B cell (primary cell): ENCODE data around the gene MOGAT3. TPM values are rescaled to one million over a fixed set of nuclear protein-coding genes. Genes with fewer than 3 reads are reported as not detected.

ENCODE experiments used
- ATAC-seq: fragments of 200-7000 bp; cut with Tn5 transposase; one replicate; pipeline ENCODE4 v1.10.0; 2021; ENCODE audit warnings: low read depth, mild to moderate bottlenecking, moderate number of reproducible peaks, moderate library complexity
- CTCF ChIA-PET: fragments of 350-600 bp; sonication (Branson Sonifier 250); formaldehyde crosslinking; loops from one replicate; lab custom pipeline; 2021; ENCODE audit warnings: antibody characterized with exemption, inconsistent platforms; lab: Charles Lee
- POLR2A ChIA-PET: fragments of 350-600 bp; sonication (Branson Sonifier 250); formaldehyde crosslinking; loops from one replicate; lab custom pipeline; 2021; ENCODE audit warnings: antibody characterized with exemption; lab: Charles Lee
- DNase-seq: peaks from one replicate; pipeline ENCODE4 v3.0.0; 2013
- H2AFZ ChIP-seq: 2 replicates; pipeline ENCODE4 v1.6.1; 2012; ENCODE audit warnings: mild to moderate bottlenecking, low read depth, low read length; ENCODE audit not compliant: insufficient read depth, poor library complexity, severe bottlenecking
- H3K27ac ChIP-seq, 2 donors: 1 replicate in 1 of 2; 2 replicates in 1 of 2; pipeline ENCODE4 v1.5.1; 2012 to 2013; ENCODE audit warnings: low read length in 2 of 2, mild to moderate bottlenecking in 2 of 2, moderate library complexity in 1 of 2
- H3K27me3 ChIP-seq, 4 experiments: fragments of 200-600 bp in 1 of 4; sonication (generic) in 1 of 4; replicated peaks in 1 of 4; 1 replicate in 2 of 4; 2 replicates in 2 of 4; pipeline versions ENCODE4 v1.6.1 to v1.7.0; 2013 to 2016; ENCODE audit warnings: low read length in 3 of 4, mild to moderate bottlenecking in 2 of 4, mixed read lengths in 1 of 4, moderate library complexity in 1 of 4; ENCODE audit not compliant: insufficient read depth in 4 of 4, control insufficient read depth in 3 of 4; ENCODE audit errors: control extremely low read depth in 1 of 4
- H3K36me3 ChIP-seq, 2 experiments: replicated peaks in 1 of 2; 1 replicate in 1 of 2; 2 replicates in 1 of 2; pipeline versions ENCODE4 v1.6.1 to v1.7.1; 2013; ENCODE audit warnings: low read length in 1 of 2; ENCODE audit not compliant: insufficient read depth in 2 of 2, control insufficient read depth in 1 of 2; ENCODE audit errors: control extremely low read depth in 1 of 2, extremely low read depth in 1 of 2
- H3K4me1 ChIP-seq, 2 donors: fragments of 200-600 bp in 1 of 2; sonication (generic) in 1 of 2; 1 replicate in 1 of 2; 2 replicates in 1 of 2; pipeline versions ENCODE4 v1.5.1 to v1.6.1; 2013 to 2017; ENCODE audit warnings: low read length in 2 of 2; ENCODE audit not compliant: control insufficient read depth in 2 of 2, insufficient read depth in 2 of 2
- H3K4me2 ChIP-seq: replicated peaks from 2 replicates; pipeline ENCODE3; 2012; ENCODE audit warnings: mild to moderate bottlenecking, low read depth, low read length; ENCODE audit not compliant: poor library complexity, severe bottlenecking
- H3K4me3 ChIP-seq, 5 experiments: fragments of 200-600 bp in 1 of 5; sonication (generic) in 1 of 5; 1 replicate in 3 of 5; 2 replicates in 2 of 5; pipeline versions ENCODE4 v1.5.1 to v1.7.0; 2011 to 2016; ENCODE audit warnings: low read length in 4 of 5, mild to moderate bottlenecking in 4 of 5, low read depth in 2 of 5, control low read depth in 1 of 5, moderate library complexity in 1 of 5; ENCODE audit not compliant: insufficient read depth in 1 of 5; ENCODE audit errors: control extremely low read depth in 1 of 5, extremely low read depth in 1 of 5
- H3K79me2 ChIP-seq: fragments of 200-600 bp; sonication (generic); one replicate; pipeline ENCODE4 v1.6.0; 2016; ENCODE audit warnings: low read length; ENCODE audit not compliant: control insufficient read depth, insufficient read depth
- H3K9ac ChIP-seq: fragments of 200-600 bp; sonication (generic); 2 replicates; pipeline ENCODE4 v1.6.1; 2017; ENCODE audit warnings: mild to moderate bottlenecking, low read length, moderate library complexity
- H3K9me3 ChIP-seq, 3 donors: one replicate each; pipeline versions ENCODE4 v1.6.1 to v1.7.1; 2013; ENCODE audit warnings: low read length in 2 of 3; ENCODE audit not compliant: control insufficient read depth in 2 of 3, insufficient read depth in 1 of 3; ENCODE audit errors: control extremely low read depth in 1 of 3
- H4K20me1 ChIP-seq: 2 replicates; pipeline ENCODE4 v1.6.0; 2012; ENCODE audit warnings: mild to moderate bottlenecking, low read length; ENCODE audit not compliant: insufficient read depth, control insufficient read depth, poor library complexity, severe bottlenecking
- H3K27ac Mint-ChIP-seq: one replicate; pipeline ENCODE4 v1.8.0; 2021; ENCODE audit warnings: mixed read lengths
- H3K27me3 Mint-ChIP-seq: one replicate; pipeline ENCODE4 v1.8.0; 2021; ENCODE audit warnings: mixed read lengths
- H3K4me1 Mint-ChIP-seq: one replicate; pipeline ENCODE4 v1.8.0; 2021; ENCODE audit warnings: mixed read lengths
- H3K4me3 Mint-ChIP-seq: one replicate; pipeline ENCODE4 v1.8.0; 2021; ENCODE audit warnings: mixed read lengths
- H3K9me3 Mint-ChIP-seq: one replicate; pipeline ENCODE4 v1.8.0; 2022; ENCODE audit warnings: mixed read lengths; ENCODE audit not compliant: insufficient read depth
- EZH2 ChIP-seq: IDR thresholded peaks from 2 replicates; pipeline ENCODE4 v1.6.1; 2012; ENCODE audit warnings: borderline replicate concordance, low read depth, mild to moderate bottlenecking, moderate library complexity, low read length; ENCODE audit not compliant: insufficient read depth, poor library complexity, severe bottlenecking
- WGBS: methylation state at CpG from one replicate; pipeline ENCODE4 v1.1.5; 2013; ENCODE audit warnings: missing lambda C conversion rate; ENCODE audit not compliant: insufficient coverage; 5-methylcytosine and 5-hydroxymethylcytosine counted together
- intact Hi-C: fragments of 100-400 bp; cut with micrococcal nuclease; formaldehyde crosslinking; loops from one replicate; pipeline ENCODE4 v1.10.0; 2022
- polyA plus RNA-seq: library from polyadenylated mRNA; depleted of rRNA; stranded (reverse); fragments of >200 nt; gene quantifications from 2 replicates; pipeline ENCODE4 v1.2.3, GENCODE V29; 2012
- total RNA-seq, 2 donors: library from RNA; stranded (reverse); fragments of 120-200 nt in 1 of 2; gene quantifications; 1 replicate in 1 of 2; 2 replicates in 1 of 2; pipeline versions ENCODE4 v1.2.3 to v1.2.4, GENCODE V29; 2013 to 2022
- TF ChIP-seq, protein P1 (sequence below): fragments of 200-600 bp; IDR thresholded peaks from one replicate; pipeline ENCODE4 v1.8.0; 2022; ENCODE audit warnings: antibody characterized with exemption, mild to moderate bottlenecking

MOGAT3 gene
- total and polyA plus RNA-seq, 2 donors (not counting 1 experiment from before 2014, with no cell fraction given), result not detected

DNA sequence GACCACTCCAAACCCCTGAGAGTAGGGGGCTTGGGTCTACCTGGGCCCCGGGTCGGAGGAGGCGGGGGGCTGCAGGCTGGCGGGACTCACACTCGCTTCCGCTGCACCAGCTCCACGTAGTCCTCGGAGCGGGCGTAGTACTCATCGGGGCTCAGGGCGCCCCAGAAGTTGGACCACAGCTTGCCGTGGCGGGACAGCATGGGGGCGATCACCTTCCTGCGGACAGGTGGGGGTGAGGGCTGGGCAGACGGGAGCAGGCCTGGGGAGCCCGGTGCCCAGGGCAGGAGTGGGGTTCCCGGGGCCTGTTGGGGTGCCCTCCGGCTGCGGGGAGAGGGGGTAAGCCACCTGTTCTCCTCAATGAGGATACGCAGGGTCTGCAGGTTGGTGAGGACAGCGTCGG, 10.7 kb upstream of the MOGAT3 start:
- WGBS, result 96% methylated on average over 24 of the region's 24 CpGs
- no peaks in the 10 kb centered on the region for H4K20me1 ChIP-seq
- Mint-ChIP-seq H3K4me1 (peaks cover 6% of the 10 kb centered on the region), H3K9me3 (no peaks in the 10 kb centered on the region), H3K27ac (no peak overlapping the region), H3K27me3 (no peaks in the 10 kb centered on the region), H3K4me3 (no peak overlapping the region)
- H2AFZ ChIP-seq, result no peak overlapping the region
- TF ChIP-seq, protein P1, sequence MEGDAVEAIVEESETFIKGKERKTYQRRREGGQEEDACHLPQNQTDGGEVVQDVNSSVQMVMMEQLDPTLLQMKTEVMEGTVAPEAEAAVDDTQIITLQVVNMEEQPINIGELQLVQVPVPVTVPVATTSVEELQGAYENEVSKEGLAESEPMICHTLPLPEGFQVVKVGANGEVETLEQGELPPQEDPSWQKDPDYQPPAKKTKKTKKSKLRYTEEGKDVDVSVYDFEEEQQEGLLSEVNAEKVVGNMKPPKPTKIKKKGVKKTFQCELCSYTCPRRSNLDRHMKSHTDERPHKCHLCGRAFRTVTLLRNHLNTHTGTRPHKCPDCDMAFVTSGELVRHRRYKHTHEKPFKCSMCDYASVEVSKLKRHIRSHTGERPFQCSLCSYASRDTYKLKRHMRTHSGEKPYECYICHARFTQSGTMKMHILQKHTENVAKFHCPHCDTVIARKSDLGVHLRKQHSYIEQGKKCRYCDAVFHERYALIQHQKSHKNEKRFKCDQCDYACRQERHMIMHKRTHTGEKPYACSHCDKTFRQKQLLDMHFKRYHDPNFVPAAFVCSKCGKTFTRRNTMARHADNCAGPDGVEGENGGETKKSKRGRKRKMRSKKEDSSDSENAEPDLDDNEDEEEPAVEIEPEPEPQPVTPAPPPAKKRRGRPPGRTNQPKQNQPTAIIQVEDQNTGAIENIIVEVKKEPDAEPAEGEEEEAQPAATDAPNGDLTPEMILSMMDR, result no peak
- H3K4me1 ChIP-seq, result peaks cover 3 to 4% of the 10 kb centered on the region in 2 donors
- H3K36me3 ChIP-seq, result peaks cover 0 to 23% of the 10 kb centered on the region in 2 experiments
- intact Hi-C loops, result no loop called here
- ChIA-PET CTCF (interaction anchor here (1.1 kb wide), 1 partner anchor 71 kb away, joined by 4 read pairs; no protein-coding TSS in a partner anchor), POLR2A (no interaction called here)
- H3K4me2 ChIP-seq, result no peak overlapping the region
- no peaks in the 10 kb centered on the region for H3K9me3 ChIP-seq
- H3K79me2 ChIP-seq, result no peaks in the 10 kb centered on the region
- no peak overlapping the region for H3K9ac ChIP-seq
- ATAC-seq (no peak), DNase-seq (no peak)
- H3K27me3 ChIP-seq, result no peaks in the 10 kb centered on the region
- H3K4me3 ChIP-seq, result no peak overlapping the region
- no peak overlapping the region for H3K27ac ChIP-seq

DNA sequence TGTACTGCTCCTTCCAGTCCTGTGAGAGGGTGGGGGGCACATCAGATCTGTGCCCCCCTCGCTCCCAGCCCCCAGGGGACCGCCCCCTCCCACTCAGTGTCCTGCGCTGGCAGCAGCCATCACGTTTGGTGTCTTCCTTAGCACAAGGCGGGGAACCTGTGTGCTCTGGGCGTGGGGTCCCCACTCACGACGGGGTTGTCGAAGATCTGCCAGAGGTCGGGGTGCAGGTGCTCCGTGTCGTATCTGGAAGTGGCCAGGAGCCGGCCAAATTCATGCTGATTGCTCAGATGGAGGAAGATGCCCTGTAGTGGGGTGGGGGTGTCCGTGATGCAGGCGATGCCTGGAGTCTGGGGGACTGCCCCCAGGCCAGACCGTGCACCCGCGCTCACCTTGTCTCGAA, 9.3 kb upstream of the MOGAT3 start:
- H3K9me3 ChIP-seq, result no peaks in the 10 kb centered on the region
- DNase-seq (no peak), ATAC-seq (no peak)
- H3K4me3 ChIP-seq, result no peak overlapping the region
- no peak overlapping the region for H3K4me2 ChIP-seq
- no peak overlapping the region for H2AFZ ChIP-seq
- 97% methylated on average over 19 of the region's 19 CpGs for WGBS
- intact Hi-C loops, result no loop called here
- H3K79me2 ChIP-seq, result no peaks in the 10 kb centered on the region
- Mint-ChIP-seq H3K4me1 (no peaks in the 10 kb centered on the region), H3K4me3 (no peak overlapping the region), H3K27me3 (no peaks in the 10 kb centered on the region), H3K27ac (no peak overlapping the region), H3K9me3 (no peaks in the 10 kb centered on the region)
- TF ChIP-seq, protein P1, result no peak
- TF ChIP-seq EZH2, result no peak
- no peaks in the 10 kb centered on the region for H3K4me1 ChIP-seq
- H3K27me3 ChIP-seq, result no peaks in the 10 kb centered on the region
- no peak overlapping the region for H3K27ac ChIP-seq
- no peak overlapping the region for H3K9ac ChIP-seq
- no peaks in the 10 kb centered on the region for H4K20me1 ChIP-seq
- ChIA-PET POLR2A (no interaction called here), CTCF (no interaction called here)
- peaks cover 0 to 21% of the 10 kb centered on the region in 2 experiments for H3K36me3 ChIP-seq
